PC-3 (cell line): ENCODE results near the gene RALGAPA1. TPM values are rescaled to one million over a fixed set of nuclear protein-coding genes. Genes with fewer than 3 reads are reported as not detected.
"Not testable (repeated sequence)": the region's sequence is repeated elsewhere in the genome, so short reads cannot be mapped to it uniquely, and the experiment has no call there.

Experiments used
- ATAC-seq: fragments of 200-7000 bp; cut with Tn5 transposase; 2 replicates; pipeline ENCODE4 v1.9.1; 2020; ENCODE audit warnings: mild to moderate bottlenecking, moderate library complexity
- BruUV-seq: library from RNA; stranded (reverse); fragments of 400-500 nt; replicated peaks from 2 replicates; lab custom pipeline; 2021; lab: Mats Ljungman, UMichigan
- CTCF ChIA-PET: fragments of 300-600 bp; sonication (Branson Sonifier 250); formaldehyde crosslinking; loops from one replicate; lab custom pipeline; 2022; ENCODE audit warnings: antibody characterized with exemption; lab: Charles Lee
- POLR2A ChIA-PET: fragments of 300-600 bp; sonication (Branson Sonifier 250); formaldehyde crosslinking; loops from one replicate; lab custom pipeline; 2022; ENCODE audit warnings: antibody characterized with exemption; ENCODE audit not compliant: unreplicated experiment; lab: Charles Lee
- DNase-seq: peaks from one replicate; pipeline ENCODE4 v3.0.0-alpha.2; 2015
- H2AFZ ChIP-seq: fragments of 300-600 bp; sonication (generic); 2 replicates; pipeline ENCODE4 v1.6.0; 2016; ENCODE audit warnings: antibody characterized with exemption, low read length
- H3F3A ChIP-seq: fragments of 300-600 bp; sonication (generic); one replicate; pipeline ENCODE4 v1.6.0; 2017; ENCODE audit warnings: antibody characterized with exemption, low read length, control low read depth, mild to moderate bottlenecking; ENCODE audit not compliant: unreplicated experiment
- H3K27ac ChIP-seq: fragments of 300-600 bp; sonication (generic); 2 replicates; pipeline ENCODE4 v1.5.1; 2016; ENCODE audit warnings: mild to moderate bottlenecking, low read length
- H3K27me3 ChIP-seq: fragments of 300-600 bp; sonication (generic); 2 replicates; pipeline ENCODE4 v1.6.1; 2016; ENCODE audit warnings: low read length, mixed read lengths
- H3K36me3 ChIP-seq: fragments of 300-600 bp; sonication (generic); 2 replicates; pipeline ENCODE4 v1.6.1; 2016; ENCODE audit warnings: low read depth, mixed run types, low read length, mixed read lengths
- H3K4me1 ChIP-seq: fragments of 300-600 bp; sonication (generic); 2 replicates; pipeline ENCODE4 v1.5.1; 2016; ENCODE audit warnings: low read length; ENCODE audit not compliant: insufficient read depth
- H3K4me2 ChIP-seq: fragments of 300-600 bp; sonication (generic); 2 replicates; pipeline ENCODE4 v1.6.0; 2016; ENCODE audit warnings: low read length
- H3K4me3 ChIP-seq: fragments of 300-600 bp; sonication (generic); 2 replicates; pipeline ENCODE4 v1.5.1; 2016; ENCODE audit warnings: mild to moderate bottlenecking, low read length, mixed read lengths
- H3K79me2 ChIP-seq: fragments of 300-600 bp; sonication (generic); 2 replicates; pipeline ENCODE4 v1.6.1; 2017; ENCODE audit warnings: low read length, mixed read lengths
- H3K9ac ChIP-seq: fragments of 300-600 bp; sonication (generic); 2 replicates; pipeline ENCODE4 v1.6.0; 2016; ENCODE audit warnings: mild to moderate bottlenecking, low read length
- H3K9me2 ChIP-seq: fragments of 300-600 bp; sonication (generic); replicated peaks from 2 replicates; pipeline ENCODE4 v1.6.1; 2016; ENCODE audit warnings: mixed run types, low read length, mixed read lengths
- H3K9me3 ChIP-seq: fragments of 300-600 bp; sonication (generic); 2 replicates; pipeline ENCODE4 v1.6.1; 2016; ENCODE audit warnings: low read length, mixed read lengths
- H4K20me1 ChIP-seq: fragments of 300-600 bp; sonication (generic); 2 replicates; pipeline ENCODE4 v1.6.1; 2016; ENCODE audit warnings: low read length, mixed read lengths
- CTCF ChIP-seq: fragments of 300-600 bp; sonication (generic); conservative IDR thresholded peaks from 2 replicates; pipeline ENCODE4 v1.5.1; 2017; ENCODE audit warnings: antibody characterized with exemption, low read depth, mild to moderate bottlenecking, low read length
- EZH2 ChIP-seq: fragments of 300-600 bp; sonication (generic); IDR thresholded peaks from one replicate; pipeline ENCODE4 v1.6.1; 2017; ENCODE audit warnings: antibody characterized with exemption, mild to moderate bottlenecking, low read length; ENCODE audit not compliant: unreplicated experiment
- EZH2phosphoT487 ChIP-seq: fragments of 300-600 bp; sonication (generic); IDR thresholded peaks from 2 replicates; pipeline ENCODE4 v1.6.1; 2018; ENCODE audit warnings: mild to moderate bottlenecking, antibody characterized with exemption, low read length, borderline replicate concordance
- intact Hi-C: fragments of 100-400 bp; cut with micrococcal nuclease; formaldehyde crosslinking; loops from 2 replicates; pipeline ENCODE4 v1.9.0; 2023
- total RNA-seq: library from RNA; depleted of rRNA; stranded (reverse); fragments of >200 nt; gene quantifications from 2 replicates; pipeline ENCODE4 v1.2.3, GENCODE V29; 2014

RALGAPA1 gene
- total RNA-seq, 1 experiment from 2014 or later, result 20.3 TPM

GRCh38 chr14:35628989-35629388 is 180.1 kb downstream of the RALGAPA1 start:
- ATAC-seq, result no peak
- TF ChIP-seq EZH2, result no peak
- TF ChIP-seq CTCF, result no peak
- no peak for TF ChIP-seq EZH2phosphoT487
- Histone ChIP-seq H3K27ac (no peak overlapping the region), H3K4me3 (no peak overlapping the region), H3K79me2 (no peaks in the 10 kb centered on the region), H3K9ac (no peak overlapping the region), H3F3A (no peaks in the 10 kb centered on the region), H4K20me1 (0 out of 2 replicates have a peak, but pooled peaks cover 4% of the 10 kb centered on the region), H2AFZ (no peak overlapping the region), H3K36me3 (no peaks in the 10 kb centered on the region), H3K9me3 (no peaks in the 10 kb centered on the region), H3K4me1 (no peaks in the 10 kb centered on the region), H3K4me2 (no peak overlapping the region), H3K27me3 (no peaks in the 10 kb centered on the region), H3K9me2 (no peaks in the 10 kb centered on the region)
- intact Hi-C loops, result no loop called here
- POLR2A ChIA-PET, result no interaction called here
- BruUV-seq, result no TSS peak
- DNase-seq, result no peak
- CTCF ChIA-PET, result no interaction called here

DNA sequence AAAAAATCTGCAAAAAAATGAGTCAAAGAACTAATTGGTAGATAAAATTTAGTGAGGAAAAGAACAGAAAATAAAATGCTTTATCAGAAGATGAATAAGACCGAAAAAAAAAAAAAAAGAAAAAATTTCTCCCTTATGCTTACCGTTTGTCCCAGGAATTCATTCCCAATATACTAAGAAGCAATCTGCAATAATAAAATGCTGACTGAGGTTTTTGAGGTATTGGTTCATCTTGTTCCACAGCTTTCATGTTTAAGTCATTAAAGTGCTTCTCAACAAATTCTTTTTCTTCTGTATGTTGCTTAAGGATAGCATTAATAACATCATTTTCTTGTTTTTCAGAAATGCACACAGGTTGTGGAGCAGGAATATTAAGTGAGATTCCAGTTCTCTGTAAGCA is 182.1 kb downstream of the RALGAPA1 start:
- POLR2A ChIA-PET, result interaction anchor here (0.7 kb wide), 1 partner anchor 10 kb away, joined by 9 read pairs; no protein-coding TSS in a partner anchor
- not testable (repeated sequence) for H3K4me3 ChIP-seq

DNA sequence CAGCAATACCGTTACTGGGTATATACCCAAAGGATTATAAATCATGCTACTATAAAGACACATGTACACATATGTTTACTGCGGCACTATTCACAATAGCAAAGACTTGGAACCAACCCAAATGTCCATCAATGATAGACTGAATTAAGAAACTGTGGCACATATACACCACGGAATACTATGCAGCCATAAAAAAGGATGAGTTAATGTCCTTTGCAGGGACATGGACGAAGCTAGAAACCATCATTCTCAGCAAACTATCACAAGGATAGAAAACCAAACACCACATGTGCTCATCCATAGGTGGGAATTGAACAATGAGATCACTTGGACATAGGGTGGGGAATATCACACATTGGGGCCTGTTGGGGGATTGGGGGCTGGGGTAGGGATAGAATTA is 187.1 kb downstream of the RALGAPA1 start:
- ATAC-seq, POLR2A ChIA-PET, H2AFZ ChIP-seq, H3K4me3 ChIP-seq, H3K36me3 ChIP-seq, H4K20me1 ChIP-seq, H3K4me1 ChIP-seq, H3K9me2 ChIP-seq, H3K27ac ChIP-seq, DNase-seq, BruUV-seq, H3K4me2 ChIP-seq, H3K27me3 ChIP-seq, H3K9ac ChIP-seq, intact Hi-C loops, CTCF ChIA-PET, H3K9me3 ChIP-seq, H3K79me2 ChIP-seq, H3F3A ChIP-seq: not testable (repeated sequence)

More for the DNA sequence above, 182.1 kb downstream of the RALGAPA1 start:
- H4K20me1 ChIP-seq, H3K4me2 ChIP-seq, BruUV-seq, H3K27ac ChIP-seq, H3F3A ChIP-seq, CTCF ChIA-PET, DNase-seq, H2AFZ ChIP-seq, intact Hi-C loops, H3K36me3 ChIP-seq, H3K9me2 ChIP-seq, H3K4me1 ChIP-seq, H3K79me2 ChIP-seq, H3K27me3 ChIP-seq, ATAC-seq, H3K9ac ChIP-seq, H3K9me3 ChIP-seq: not testable (repeated sequence)

GRCh38 chr14:35619998-35620397 is 189.1 kb downstream of the RALGAPA1 start:
- H3K36me3 ChIP-seq, ATAC-seq, DNase-seq, H3K4me1 ChIP-seq, H4K20me1 ChIP-seq, intact Hi-C loops, H3K9ac ChIP-seq, H3K9me3 ChIP-seq, H3K4me3 ChIP-seq, H3F3A ChIP-seq, H3K27me3 ChIP-seq, BruUV-seq, H3K27ac ChIP-seq, H3K4me2 ChIP-seq, H3K79me2 ChIP-seq, H3K9me2 ChIP-seq, H2AFZ ChIP-seq, CTCF ChIA-PET: not testable (repeated sequence)
- POLR2A ChIA-PET, result interaction anchor here (0.7 kb wide), 1 partner anchor 1035 kb away, joined by 3 read pairs; no protein-coding TSS in a partner anchor

GRCh38 chr14:35619461-35619860 is 189.6 kb downstream of the RALGAPA1 start:
- H3K4me1 ChIP-seq, H3K4me2 ChIP-seq, H2AFZ ChIP-seq, ATAC-seq, CTCF ChIA-PET, H4K20me1 ChIP-seq, H3K27ac ChIP-seq, intact Hi-C loops, H3K9me3 ChIP-seq, H3K27me3 ChIP-seq, H3K36me3 ChIP-seq, BruUV-seq, H3K79me2 ChIP-seq, H3K9ac ChIP-seq, H3F3A ChIP-seq, H3K9me2 ChIP-seq, DNase-seq, H3K4me3 ChIP-seq: not testable (repeated sequence)
- POLR2A ChIA-PET, result interaction anchor here (0.7 kb wide), 1 partner anchor 1036 kb away, joined by 3 read pairs; no protein-coding TSS in a partner anchor
